WTC11 (cell line): Measurements from ENCODE around the gene APOBR. TPM values are rescaled to one million over a fixed set of nuclear protein-coding genes. Genes with fewer than 3 reads are reported as not detected.

Experiments used
- ATAC-seq: fragments of 200-7000 bp; cut with Tn5 transposase; 2 replicates; pipeline ENCODE4 v1.10.0; 2021; ENCODE audit warnings: mild to moderate bottlenecking, moderate library complexity
- CTCF ChIA-PET: fragments of 300-600 bp; sonication (Branson Sonifier 250); formaldehyde crosslinking; loops from one replicate; lab custom pipeline; 2021; ENCODE audit warnings: antibody characterized with exemption; lab: Charles Lee
- POLR2A ChIA-PET: fragments of 350-600 bp; sonication (Branson Sonifier 250); formaldehyde crosslinking; loops from one replicate; lab custom pipeline; 2021; ENCODE audit warnings: antibody characterized with exemption; lab: Charles Lee
- DNase-seq: peaks from one replicate; pipeline ENCODE4 v3.0.0; 2021; ENCODE audit warnings: low spot score
- H3K27ac Mint-ChIP-seq: 2 replicates; pipeline ENCODE4 v1.8.0; 2021; ENCODE audit warnings: mixed read lengths
- H3K27me3 Mint-ChIP-seq: 2 replicates; pipeline ENCODE4 v1.8.0; 2021; ENCODE audit warnings: low read depth, mild to moderate bottlenecking, moderate library complexity, mixed read lengths
- H3K36me3 Mint-ChIP-seq: 2 replicates; pipeline ENCODE4 v1.8.0; 2021; ENCODE audit warnings: mixed read lengths
- H3K4me1 Mint-ChIP-seq: 2 replicates; pipeline ENCODE4 v1.8.0; 2022; ENCODE audit warnings: mixed read lengths
- H3K4me3 Mint-ChIP-seq: 2 replicates; pipeline ENCODE4 v1.8.0; 2021; ENCODE audit warnings: mild to moderate bottlenecking, moderate library complexity, mixed read lengths
- H3K9me3 Mint-ChIP-seq: 2 replicates; pipeline ENCODE4 v1.8.0; 2021; ENCODE audit warnings: mixed read lengths
- ELF4 ChIP-seq: sonication (generic); formaldehyde crosslinking; IDR thresholded peaks from 2 replicates; pipeline ENCODE4 v1.8.1; 2022; ENCODE audit warnings: low read depth, mild to moderate bottlenecking, moderate library complexity, missing genetic modification reagents
- HMGA2 ChIP-seq: fragments of 250-450 bp; sonication (Bioruptor Pico); IDR thresholded peaks from 2 replicates; pipeline ENCODE4 v1.4.0; 2021; ENCODE audit warnings: mild to moderate bottlenecking, moderate library complexity
- MXD4 ChIP-seq: fragments of 250-450 bp; sonication (Bioruptor Pico); IDR thresholded peaks from 2 replicates; pipeline ENCODE4 v1.8.0; 2021; ENCODE audit warnings: mild to moderate bottlenecking, moderate library complexity, borderline replicate concordance
- NFE2L1 ChIP-seq: sonication (generic); formaldehyde crosslinking; IDR thresholded peaks from 2 replicates; pipeline ENCODE4 v1.8.1; 2023; ENCODE audit warnings: missing genetic modification reagents
- NR1H2 ChIP-seq: sonication (generic); formaldehyde crosslinking; IDR thresholded peaks from 2 replicates; pipeline ENCODE4 v1.9.0; 2021; ENCODE audit warnings: mild to moderate bottlenecking, moderate library complexity, missing genetic modification reagents
- OVOL2 ChIP-seq: fragments of 250-450 bp; sonication (Bioruptor Pico); IDR thresholded peaks from 2 replicates; pipeline ENCODE4 v1.9.0; 2021; ENCODE audit warnings: mild to moderate bottlenecking, borderline replicate concordance
- SOX15 ChIP-seq: fragments of 250-450 bp; sonication (Bioruptor Pico); IDR thresholded peaks from 2 replicates; pipeline ENCODE4 v1.9.0; 2021; ENCODE audit warnings: mild to moderate bottlenecking
- USF1 ChIP-seq: sonication (generic); formaldehyde crosslinking; IDR thresholded peaks from 2 replicates; pipeline ENCODE4 v1.8.0; 2022; ENCODE audit warnings: mild to moderate bottlenecking, missing genetic modification reagents
- ZNF232 ChIP-seq: sonication (generic); formaldehyde crosslinking; IDR thresholded peaks from 2 replicates; pipeline ENCODE4 v1.8.0; 2022; ENCODE audit warnings: mild to moderate bottlenecking, missing genetic modification reagents
- ZNF512 ChIP-seq: sonication (generic); formaldehyde crosslinking; IDR thresholded peaks from 2 replicates; pipeline ENCODE4 v1.8.1; 2022; ENCODE audit warnings: missing genetic modification reagents, borderline replicate concordance
- total RNA-seq: library from RNA; stranded (reverse); gene quantifications from 3 replicates; pipeline ENCODE4 v1.2.3, GENCODE V29; 2021
- TF ChIP-seq, protein P1 (sequence below): sonication (generic); formaldehyde crosslinking; IDR thresholded peaks from 2 replicates; pipeline ENCODE4 v1.8.0; 2022; ENCODE audit warnings: mild to moderate bottlenecking, missing genetic modification reagents
- TF ChIP-seq, protein P2 (sequence below): fragments of 250-450 bp; sonication (Bioruptor Pico); IDR thresholded peaks from 2 replicates; pipeline ENCODE4 v1.9.0; 2021; ENCODE audit warnings: mild to moderate bottlenecking
- TF ChIP-seq, protein P3 (sequence below): sonication (generic); formaldehyde crosslinking; IDR thresholded peaks from 2 replicates; pipeline ENCODE4 v1.8.1; 2023; ENCODE audit warnings: mild to moderate bottlenecking, missing genetic modification reagents
- TF ChIP-seq, protein P4 (sequence below): sonication (generic); formaldehyde crosslinking; IDR thresholded peaks from 2 replicates; pipeline ENCODE4 v1.8.1; 2022; ENCODE audit warnings: mild to moderate bottlenecking, missing genetic modification reagents, moderate library complexity, borderline replicate concordance

APOBR gene
- total RNA-seq, 1 experiment from 2014 or later: not detected

- no peak overlapping the region for H3K27ac Mint-ChIP-seq
These were observed 803 bp downstream of the APOBR start for GRCh38 chr16:28495098-28495793.

More at GRCh38 chr16:28495098-28495793, 803 bp downstream of the APOBR start:
- CTCF ChIA-PET: interaction anchor here (0.6 kb wide), 1 partner anchor 23 kb away, joined by 4 read pairs; the partner anchor contains the start of gene NPIPB7
- H3K36me3 Mint-ChIP-seq: no peaks in the 10 kb centered on the region
- ATAC-seq (no peak), DNase-seq (no peak)
- H3K9me3 Mint-ChIP-seq: no peaks in the 10 kb centered on the region
- H3K27me3 Mint-ChIP-seq: peaks cover 20% of the 10 kb centered on the region
- POLR2A ChIA-PET: no interaction called here
- H3K4me3 Mint-ChIP-seq: no peak overlapping the region
- H3K4me1 Mint-ChIP-seq: no peaks in the 10 kb centered on the region
- TF ChIP-seq USF1 (no peak), ZNF512 (CRISPR knock-in tag) (no peak), NFE2L1 (CRISPR knock-in tag) (no peak), HMGA2 (CRISPR knock-in tag) (no peak), NR1H2 (no peak), ZNF232 (CRISPR knock-in tag) (no peak), SOX15 (CRISPR knock-in tag) (no peak), OVOL2 (no peak), MXD4 (CRISPR knock-in tag) (no peak), ELF4 (CRISPR knock-in tag) (no peak)
- TF ChIP-seq, protein P1, sequence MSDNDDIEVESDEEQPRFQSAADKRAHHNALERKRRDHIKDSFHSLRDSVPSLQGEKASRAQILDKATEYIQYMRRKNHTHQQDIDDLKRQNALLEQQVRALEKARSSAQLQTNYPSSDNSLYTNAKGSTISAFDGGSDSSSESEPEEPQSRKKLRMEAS (CRISPR knock-in tag): no peak
- TF ChIP-seq, protein P2, sequence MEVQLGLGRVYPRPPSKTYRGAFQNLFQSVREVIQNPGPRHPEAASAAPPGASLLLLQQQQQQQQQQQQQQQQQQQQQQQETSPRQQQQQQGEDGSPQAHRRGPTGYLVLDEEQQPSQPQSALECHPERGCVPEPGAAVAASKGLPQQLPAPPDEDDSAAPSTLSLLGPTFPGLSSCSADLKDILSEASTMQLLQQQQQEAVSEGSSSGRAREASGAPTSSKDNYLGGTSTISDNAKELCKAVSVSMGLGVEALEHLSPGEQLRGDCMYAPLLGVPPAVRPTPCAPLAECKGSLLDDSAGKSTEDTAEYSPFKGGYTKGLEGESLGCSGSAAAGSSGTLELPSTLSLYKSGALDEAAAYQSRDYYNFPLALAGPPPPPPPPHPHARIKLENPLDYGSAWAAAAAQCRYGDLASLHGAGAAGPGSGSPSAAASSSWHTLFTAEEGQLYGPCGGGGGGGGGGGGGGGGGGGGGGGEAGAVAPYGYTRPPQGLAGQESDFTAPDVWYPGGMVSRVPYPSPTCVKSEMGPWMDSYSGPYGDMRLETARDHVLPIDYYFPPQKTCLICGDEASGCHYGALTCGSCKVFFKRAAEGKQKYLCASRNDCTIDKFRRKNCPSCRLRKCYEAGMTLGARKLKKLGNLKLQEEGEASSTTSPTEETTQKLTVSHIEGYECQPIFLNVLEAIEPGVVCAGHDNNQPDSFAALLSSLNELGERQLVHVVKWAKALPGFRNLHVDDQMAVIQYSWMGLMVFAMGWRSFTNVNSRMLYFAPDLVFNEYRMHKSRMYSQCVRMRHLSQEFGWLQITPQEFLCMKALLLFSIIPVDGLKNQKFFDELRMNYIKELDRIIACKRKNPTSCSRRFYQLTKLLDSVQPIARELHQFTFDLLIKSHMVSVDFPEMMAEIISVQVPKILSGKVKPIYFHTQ (CRISPR knock-in tag): no peak
- TF ChIP-seq, protein P3, sequence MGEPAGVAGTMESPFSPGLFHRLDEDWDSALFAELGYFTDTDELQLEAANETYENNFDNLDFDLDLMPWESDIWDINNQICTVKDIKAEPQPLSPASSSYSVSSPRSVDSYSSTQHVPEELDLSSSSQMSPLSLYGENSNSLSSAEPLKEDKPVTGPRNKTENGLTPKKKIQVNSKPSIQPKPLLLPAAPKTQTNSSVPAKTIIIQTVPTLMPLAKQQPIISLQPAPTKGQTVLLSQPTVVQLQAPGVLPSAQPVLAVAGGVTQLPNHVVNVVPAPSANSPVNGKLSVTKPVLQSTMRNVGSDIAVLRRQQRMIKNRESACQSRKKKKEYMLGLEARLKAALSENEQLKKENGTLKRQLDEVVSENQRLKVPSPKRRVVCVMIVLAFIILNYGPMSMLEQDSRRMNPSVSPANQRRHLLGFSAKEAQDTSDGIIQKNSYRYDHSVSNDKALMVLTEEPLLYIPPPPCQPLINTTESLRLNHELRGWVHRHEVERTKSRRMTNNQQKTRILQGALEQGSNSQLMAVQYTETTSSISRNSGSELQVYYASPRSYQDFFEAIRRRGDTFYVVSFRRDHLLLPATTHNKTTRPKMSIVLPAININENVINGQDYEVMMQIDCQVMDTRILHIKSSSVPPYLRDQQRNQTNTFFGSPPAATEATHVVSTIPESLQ (CRISPR knock-in tag): no peak
- TF ChIP-seq, protein P4, sequence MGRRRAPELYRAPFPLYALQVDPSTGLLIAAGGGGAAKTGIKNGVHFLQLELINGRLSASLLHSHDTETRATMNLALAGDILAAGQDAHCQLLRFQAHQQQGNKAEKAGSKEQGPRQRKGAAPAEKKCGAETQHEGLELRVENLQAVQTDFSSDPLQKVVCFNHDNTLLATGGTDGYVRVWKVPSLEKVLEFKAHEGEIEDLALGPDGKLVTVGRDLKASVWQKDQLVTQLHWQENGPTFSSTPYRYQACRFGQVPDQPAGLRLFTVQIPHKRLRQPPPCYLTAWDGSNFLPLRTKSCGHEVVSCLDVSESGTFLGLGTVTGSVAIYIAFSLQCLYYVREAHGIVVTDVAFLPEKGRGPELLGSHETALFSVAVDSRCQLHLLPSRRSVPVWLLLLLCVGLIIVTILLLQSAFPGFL: no peak
